ENCODE results near the gene TMEM45A. TPM values are rescaled to one million over a fixed set of nuclear protein-coding genes. Genes with fewer than 3 reads are reported as not detected.

The TMEM45A gene
- total and polyA plus RNA-seq, 7 donors = 1.4 to 23.9 (median 12.2) TPM

DNA sequence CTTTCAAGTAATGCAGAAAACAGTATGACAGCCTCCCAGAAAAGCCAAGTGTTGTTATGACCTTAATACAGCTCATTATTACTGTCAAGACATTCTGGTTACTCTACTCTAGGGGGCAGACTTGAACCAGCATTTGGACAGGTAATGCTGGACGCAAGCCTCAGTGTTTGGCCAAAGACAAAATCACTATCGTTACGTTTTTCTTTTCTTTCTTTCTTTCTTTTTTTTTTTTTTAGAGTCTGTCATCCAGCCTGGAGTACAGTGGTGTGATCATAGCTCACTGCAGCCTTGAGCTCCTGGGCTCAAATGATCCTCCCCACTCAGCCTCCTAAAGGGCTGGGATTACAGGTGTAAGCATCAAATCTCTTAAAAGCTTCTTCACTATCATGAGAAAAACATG is 29.4 kb upstream of the TMEM45A start:
- Histone ChIP-seq H3K27me3 (no peaks in the 10 kb centered on the region), H3K36me3 (no peaks in the 10 kb centered on the region), H3K4me1 (no peaks in the 10 kb centered on the region), H3K9me3 (peaks cover 0 to 3% (median 1%) of the 10 kb centered on the region in 4 donors), H3K27ac (no peak overlapping the region), H3K4me3 (no peak overlapping the region)
- DNase-seq = no peak
- intact Hi-C loops (cut with DNase I) = loop anchor here (10.0 kb wide), 1 partner anchor 732 kb away; no protein-coding TSS in a partner anchor
- TF ChIP-seq POLR2A (IDR thresholded peaks at IDR 0.05) = no peak
- peak; percentile 14 to 63 (median 58) for TF ChIP-seq CTCF (IDR thresholded peaks at IDR 0.05)
- TF ChIP-seq POLR2AphosphoS5 (IDR thresholded peaks at IDR 0.05) = peak in 1 of 4 donors; percentile 11
- WGBS, 2 donors = 0 to 7% methylated on average over 3 of the region's 3 CpGs

DNA sequence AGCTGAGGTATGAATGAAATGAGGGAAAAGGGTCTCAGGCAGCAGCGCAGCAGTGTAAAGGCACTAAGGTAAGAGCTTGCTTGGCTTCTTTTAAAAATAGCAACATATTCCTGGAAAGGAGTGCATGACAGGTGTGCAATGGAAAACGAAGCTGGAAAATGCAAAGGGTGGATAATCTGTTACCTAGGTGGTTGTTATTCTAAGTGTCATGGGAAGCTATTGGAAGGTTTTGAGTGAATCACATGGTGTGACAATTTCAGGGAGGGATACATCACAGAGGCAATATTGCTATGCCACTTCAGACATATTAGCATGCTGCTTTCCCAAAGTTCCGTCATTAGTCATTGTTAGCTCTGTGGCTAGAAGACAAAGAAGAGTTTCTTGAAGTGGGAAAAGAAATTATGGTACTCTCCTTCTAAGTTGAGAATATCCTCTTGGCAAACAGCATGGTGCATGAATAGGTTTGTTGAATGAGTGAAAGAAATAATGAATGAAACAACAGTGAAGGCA is 28.7 kb upstream of the TMEM45A start:
- H3K4me1 ChIP-seq = no peaks in the 10 kb centered on the region
- intact Hi-C loops (cut with DNase I) = loop anchor here (10.0 kb wide), 1 partner anchor 731 kb away; no protein-coding TSS in a partner anchor
- no peak overlapping the region for H3K4me3 ChIP-seq
- WGBS, 2 donors = 54 to 84% methylated on average over 3 of the region's 3 CpGs
- no peaks in the 10 kb centered on the region for H3K36me3 ChIP-seq
- no peaks in the 10 kb centered on the region for H3K27me3 ChIP-seq
- H3K27ac ChIP-seq = no peak overlapping the region
- DNase-seq = no peak
- no peak for TF ChIP-seq EP300 (IDR thresholded peaks at IDR 0.05)
- TF ChIP-seq CTCF (IDR thresholded peaks at IDR 0.05) = no peak
- TF ChIP-seq POLR2AphosphoS5 (IDR thresholded peaks at IDR 0.05) = no peak
- TF ChIP-seq POLR2A (IDR thresholded peaks at IDR 0.05) = no peak
- H3K9me3 ChIP-seq = peaks cover 0 to 3% (median 1%) of the 10 kb centered on the region in 4 donors

- H3K4me3 ChIP-seq = no peak overlapping the region
- 81 to 83% methylated on average over 3 of the region's 3 CpGs for WGBS, 2 donors
- TF ChIP-seq POLR2AphosphoS5 (IDR thresholded peaks at IDR 0.05) = no peak
- no peak for TF ChIP-seq POLR2A (IDR thresholded peaks at IDR 0.05)
- no peak for TF ChIP-seq CTCF (IDR thresholded peaks at IDR 0.05)
- TF ChIP-seq EP300 (IDR thresholded peaks at IDR 0.05) = no peak
- H3K27me3 ChIP-seq = no peaks in the 10 kb centered on the region
- H3K4me1 ChIP-seq = no peaks in the 10 kb centered on the region
- no peak for DNase-seq
- intact Hi-C loops (cut with DNase I) = loop anchor here (10.0 kb wide), 1 partner anchor 729 kb away; no protein-coding TSS in a partner anchor
- H3K9me3 ChIP-seq = peaks cover 0 to 3% (median 1%) of the 10 kb centered on the region in 4 donors
- H3K36me3 ChIP-seq = no peaks in the 10 kb centered on the region
- H3K27ac ChIP-seq = no peak overlapping the region
These were observed 26.3 kb upstream of the TMEM45A start for GRCh38 chr3:100465892-100466777.

DNA sequence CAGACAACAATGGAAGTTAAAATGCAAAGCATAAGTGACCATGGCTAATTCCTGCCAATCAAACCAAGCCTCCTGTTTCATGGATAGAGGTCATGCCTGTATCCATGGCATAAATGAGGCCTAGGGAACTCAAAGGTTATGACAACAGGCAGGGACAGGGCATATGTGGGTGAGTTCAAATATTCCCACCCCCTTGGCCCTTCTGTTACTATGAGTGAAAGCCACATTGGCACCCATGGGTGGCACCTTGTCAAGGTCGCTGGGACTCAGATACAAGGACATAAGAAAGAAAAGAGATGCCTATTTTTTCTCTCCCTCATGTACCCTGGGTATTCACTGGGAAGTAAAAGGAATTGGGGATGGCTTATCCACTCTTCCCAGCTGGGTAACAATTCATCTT is 25.3 kb upstream of the TMEM45A start:
- intact Hi-C loops (cut with DNase I) = loop anchor here (10.0 kb wide), 1 partner anchor 728 kb away; no protein-coding TSS in a partner anchor
- WGBS, 2 donors = 91 to 97% methylated on average over 1 of the region's 1 CpG
- Histone ChIP-seq H3K4me1 (no peaks in the 10 kb centered on the region), H3K27me3 (no peaks in the 10 kb centered on the region), H3K4me3 (no peak overlapping the region), H3K36me3 (no peaks in the 10 kb centered on the region), H3K27ac (no peak overlapping the region), H3K9me3 (peaks cover 0 to 3% (median 1%) of the 10 kb centered on the region in 4 donors)
- DNase-seq = no peak
- TF ChIP-seq POLR2AphosphoS5 (IDR thresholded peaks at IDR 0.05) (no peak), EP300 (IDR thresholded peaks at IDR 0.05) (no peak), POLR2A (IDR thresholded peaks at IDR 0.05) (no peak), CTCF (IDR thresholded peaks at IDR 0.05) (no peak)
